Loucy (cell line): Measurements from ENCODE around the gene ERH.

ENCODE experiments used
- H2AFZ ChIP-seq: fragments of 200-600 bp; sonication (generic); 2 replicates; pipeline ENCODE4 v1.6.0; 2016; ENCODE audit warnings: antibody characterized with exemption, mild to moderate bottlenecking, low read length, moderate library complexity
- H3F3A ChIP-seq: fragments of 200-600 bp; 2 replicates; pipeline ENCODE4 v1.6.0; 2016; ENCODE audit warnings: antibody characterized with exemption, low read depth, mild to moderate bottlenecking
- H3K27me3 ChIP-seq: fragments of 200-600 bp; sonication (generic); 2 replicates; pipeline ENCODE4 v1.6.1; 2014; ENCODE audit warnings: low read length, mild to moderate bottlenecking; ENCODE audit not compliant: insufficient read depth, poor library complexity, severe bottlenecking
- H3K36me3 ChIP-seq: fragments of 200-600 bp; sonication (generic); 2 replicates; pipeline ENCODE4 v1.6.1; 2016; ENCODE audit warnings: low read length; ENCODE audit not compliant: insufficient read depth
- H3K4me1 ChIP-seq: fragments of 200-600 bp; sonication (generic); 2 replicates; pipeline ENCODE4 v1.5.1; 2014; ENCODE audit warnings: low read length, mild to moderate bottlenecking; ENCODE audit not compliant: insufficient read depth, poor library complexity, severe bottlenecking
- H3K4me2 ChIP-seq: fragments of 200-600 bp; sonication (generic); 2 replicates; pipeline ENCODE4 v1.6.0; 2014; ENCODE audit warnings: antibody characterized with exemption, low read length, low read depth, mild to moderate bottlenecking; ENCODE audit not compliant: poor library complexity, severe bottlenecking
- H3K4me3 ChIP-seq: fragments of 200-600 bp; sonication (generic); 2 replicates; pipeline ENCODE4 v1.5.1; 2014; ENCODE audit warnings: low read length, mild to moderate bottlenecking, mixed read lengths; ENCODE audit not compliant: poor library complexity, severe bottlenecking
- H3K79me2 ChIP-seq: fragments of 200-600 bp; sonication (generic); 2 replicates; pipeline ENCODE4 v1.6.1; 2014; ENCODE audit warnings: low read length; ENCODE audit not compliant: insufficient read depth
- H3K9ac ChIP-seq: fragments of 200-600 bp; sonication (generic); 2 replicates; pipeline ENCODE4 v1.6.0; 2014; ENCODE audit warnings: mild to moderate bottlenecking, low read depth, low read length, moderate library complexity; ENCODE audit not compliant: poor library complexity, severe bottlenecking
- H3K9me2 ChIP-seq: fragments of 200-600 bp; sonication (generic); replicated peaks from 2 replicates; pipeline ENCODE4 v1.6.1; 2016; ENCODE audit warnings: low read depth, low read length, mixed read lengths
- H3K9me3 ChIP-seq: fragments of 200-600 bp; sonication (generic); 2 replicates; pipeline ENCODE4 v1.6.1; 2014; ENCODE audit warnings: mild to moderate bottlenecking, antibody characterized with exemption, low read length, low read depth; ENCODE audit not compliant: insufficient read depth
- H4K20me1 ChIP-seq: fragments of 200-600 bp; sonication (generic); 2 replicates; pipeline ENCODE4 v1.6.0; 2014; ENCODE audit warnings: antibody characterized with exemption, low read length, mild to moderate bottlenecking; ENCODE audit not compliant: insufficient read depth, poor library complexity, severe bottlenecking
- EZH2phosphoT487 ChIP-seq: fragments of 200-600 bp; IDR thresholded peaks from 2 replicates; pipeline ENCODE4 v1.6.1; 2018; ENCODE audit warnings: antibody characterized with exemption, mild to moderate bottlenecking, moderate library complexity, borderline replicate concordance
- TF ChIP-seq, protein P1 (sequence below): fragments of 200-600 bp; sonication (generic); conservative IDR thresholded peaks from 2 replicates; pipeline ENCODE4 v1.5.1; 2014; ENCODE audit warnings: mild to moderate bottlenecking, antibody characterized with exemption, low read length

The ERH gene

DNA sequence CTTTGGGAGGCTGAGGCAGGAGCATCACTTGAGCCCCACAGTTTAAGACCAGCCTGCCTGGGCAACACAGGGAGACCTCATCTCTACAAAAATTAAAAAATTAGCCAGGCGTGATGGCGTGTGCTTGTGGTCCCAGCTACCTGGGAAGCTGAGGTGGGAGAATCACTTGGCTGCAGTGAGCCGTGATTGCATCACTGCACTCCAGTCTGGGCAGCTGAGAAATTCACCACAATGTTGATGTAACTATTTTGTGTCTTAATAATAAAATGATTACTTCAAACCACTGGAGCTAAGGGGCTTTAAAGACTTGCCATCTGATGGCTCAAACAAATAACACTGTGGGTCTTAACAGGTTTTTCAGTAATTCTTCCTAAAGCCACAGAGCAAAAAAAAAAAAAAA is 10.8 kb downstream of the ERH start:
- Histone ChIP-seq H3K79me2 (peaks cover 99% of the 10 kb centered on the region), H3F3A (no peaks in the 10 kb centered on the region), H3K4me1 (peaks cover 22% of the 10 kb centered on the region), H3K36me3 (peaks cover 81% of the 10 kb centered on the region), H4K20me1 (peaks cover 92% of the 10 kb centered on the region), H3K9me3 (no peaks in the 10 kb centered on the region), H3K27me3 (no peaks in the 10 kb centered on the region), H3K9me2 (no peaks in the 10 kb centered on the region), H3K9ac (no peak overlapping the region), H3K4me2 (no peak overlapping the region), H2AFZ (no peak overlapping the region), H3K4me3 (no peak overlapping the region)
- TF ChIP-seq EZH2phosphoT487 = no peak
- TF ChIP-seq, protein P1, sequence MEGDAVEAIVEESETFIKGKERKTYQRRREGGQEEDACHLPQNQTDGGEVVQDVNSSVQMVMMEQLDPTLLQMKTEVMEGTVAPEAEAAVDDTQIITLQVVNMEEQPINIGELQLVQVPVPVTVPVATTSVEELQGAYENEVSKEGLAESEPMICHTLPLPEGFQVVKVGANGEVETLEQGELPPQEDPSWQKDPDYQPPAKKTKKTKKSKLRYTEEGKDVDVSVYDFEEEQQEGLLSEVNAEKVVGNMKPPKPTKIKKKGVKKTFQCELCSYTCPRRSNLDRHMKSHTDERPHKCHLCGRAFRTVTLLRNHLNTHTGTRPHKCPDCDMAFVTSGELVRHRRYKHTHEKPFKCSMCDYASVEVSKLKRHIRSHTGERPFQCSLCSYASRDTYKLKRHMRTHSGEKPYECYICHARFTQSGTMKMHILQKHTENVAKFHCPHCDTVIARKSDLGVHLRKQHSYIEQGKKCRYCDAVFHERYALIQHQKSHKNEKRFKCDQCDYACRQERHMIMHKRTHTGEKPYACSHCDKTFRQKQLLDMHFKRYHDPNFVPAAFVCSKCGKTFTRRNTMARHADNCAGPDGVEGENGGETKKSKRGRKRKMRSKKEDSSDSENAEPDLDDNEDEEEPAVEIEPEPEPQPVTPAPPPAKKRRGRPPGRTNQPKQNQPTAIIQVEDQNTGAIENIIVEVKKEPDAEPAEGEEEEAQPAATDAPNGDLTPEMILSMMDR = no peak

DNA sequence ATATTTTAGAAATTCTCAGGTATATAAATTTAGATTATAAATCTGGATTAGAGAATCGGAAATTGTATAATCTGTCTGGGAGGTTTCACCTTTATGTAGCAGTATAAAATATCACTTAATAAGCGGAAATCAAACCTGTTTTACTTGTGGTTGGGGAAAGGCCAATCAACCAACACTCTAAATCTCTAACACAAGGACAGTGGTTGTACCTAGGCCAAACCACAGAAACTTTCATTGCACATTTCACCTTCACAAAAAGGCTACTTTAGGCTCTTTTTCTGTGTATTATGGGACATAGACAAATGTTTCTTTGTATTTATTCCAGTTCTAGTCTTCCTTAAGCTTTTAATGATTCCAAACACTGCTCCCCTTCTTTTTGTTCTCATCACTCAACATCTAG is 19.8 kb downstream of the ERH start:
- no peak overlapping the region for H3K4me3 ChIP-seq
- 0 out of 2 replicates have a peak, but pooled peaks cover 3% of the 10 kb centered on the region for H3K9me3 ChIP-seq
- H3F3A ChIP-seq = no peaks in the 10 kb centered on the region
- H3K9ac ChIP-seq = no peak overlapping the region
- no peak overlapping the region for H3K4me2 ChIP-seq
- no peak for TF ChIP-seq EZH2phosphoT487
- TF ChIP-seq, protein P1 = no peak
- H3K9me2 ChIP-seq = no peaks in the 10 kb centered on the region
- peaks cover 28% of the 10 kb centered on the region for H4K20me1 ChIP-seq
- no peak overlapping the region for H2AFZ ChIP-seq
- no peaks in the 10 kb centered on the region for H3K27me3 ChIP-seq
- no peaks in the 10 kb centered on the region for H3K4me1 ChIP-seq
- peaks cover 81% of the 10 kb centered on the region for H3K36me3 ChIP-seq
- H3K79me2 ChIP-seq = peaks cover 39% of the 10 kb centered on the region

DNA sequence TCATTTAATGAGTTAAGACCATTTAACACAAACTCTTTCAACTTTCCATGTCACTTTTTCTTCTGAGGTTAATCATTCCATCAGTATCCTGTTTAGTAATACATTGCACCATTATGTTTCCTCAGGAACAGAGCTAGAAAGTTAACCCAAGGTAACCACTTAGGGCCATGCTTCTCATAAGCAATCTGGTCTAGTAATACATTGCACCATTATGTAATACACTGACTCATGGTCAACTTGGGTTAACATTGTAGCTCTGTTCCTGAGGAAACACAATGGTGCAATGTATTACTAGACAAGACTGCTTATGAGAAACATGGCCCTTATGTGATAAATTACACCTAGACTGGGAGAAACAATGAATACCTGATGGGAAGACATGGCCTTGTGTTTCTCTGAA is 21.7 kb downstream of the ERH start:
- Histone ChIP-seq H4K20me1 (peaks cover 11% of the 10 kb centered on the region), H3K9ac (no peak overlapping the region), H3K4me2 (no peak overlapping the region), H3K79me2 (peaks cover 21% of the 10 kb centered on the region), H3K4me1 (no peaks in the 10 kb centered on the region), H2AFZ (no peak overlapping the region), H3K4me3 (no peak overlapping the region), H3K36me3 (peaks cover 63% of the 10 kb centered on the region), H3F3A (no peaks in the 10 kb centered on the region), H3K9me2 (no peaks in the 10 kb centered on the region), H3K27me3 (no peaks in the 10 kb centered on the region), H3K9me3 (0 out of 2 replicates have a peak, but pooled peaks cover 3% of the 10 kb centered on the region)
- TF ChIP-seq, protein P1 = no peak
- no peak for TF ChIP-seq EZH2phosphoT487
